ENCODE results near the gene COL7A1.

- TF ChIP-seq POLR2A (IDR thresholded peaks at IDR 0.05) (no peak), CTCF (IDR thresholded peaks at IDR 0.05) (no peak)
These were observed 495 bp upstream of the COL7A1 start for GRCh38 chr3:48595526-48596121.
